Esophagus muscularis mucosa (tissue), 4 donors: ENCODE data around the gene REEP6. TPM values are rescaled to one million over a fixed set of nuclear protein-coding genes. Genes with fewer than 3 reads are reported as not detected.

Experiments used
- DNase-seq: peaks from one replicate; pipeline ENCODE4 v3.0.0-alpha.2; 2017; ENCODE audit errors: extremely low spot score
- H3K27ac ChIP-seq, 4 donors: fragments of 200-600 bp; sonication (generic); replicated peaks in 1 of 4; 1 replicate in 3 of 4; 2 replicates in 1 of 4; pipeline ENCODE4 v1.5.1; 2016 to 2019; ENCODE audit warnings: mild to moderate bottlenecking in 1 of 4
- H3K27me3 ChIP-seq, 4 donors: fragments of 200-600 bp; sonication (generic); one replicate each; pipeline versions ENCODE4 v1.5.1 to v1.6.0; 2016 to 2019
- H3K36me3 ChIP-seq, 4 donors: fragments of 200-600 bp; sonication (generic); one replicate each; pipeline ENCODE4 v1.5.1; 2016 to 2019
- H3K4me1 ChIP-seq, 4 donors: fragments of 200-600 bp; sonication (generic); one replicate each; pipeline ENCODE4 v1.5.1; 2016 to 2019
- H3K4me3 ChIP-seq, 4 donors: fragments of 200-600 bp; sonication (generic); 1 replicate in 2 of 4; 2 replicates in 2 of 4; pipeline ENCODE4 v1.5.1; 2016 to 2019; ENCODE audit warnings: mild to moderate bottlenecking in 4 of 4, moderate library complexity in 1 of 4
- H3K9me3 ChIP-seq, 4 donors: fragments of 200-600 bp; sonication (generic); 1 replicate in 3 of 4; 2 replicates in 1 of 4; pipeline ENCODE4 v1.5.1; 2016 to 2019
- CTCF ChIP-seq, 3 experiments: fragments of 200-600 bp in 2 of 3; fragments of 450-650 bp in 1 of 3; sonication (generic) in 2 of 3; IDR thresholded peaks; one replicate each; pipeline ENCODE4 v1.5.1; 2017 to 2019; ENCODE audit warnings: antibody characterized with exemption in 3 of 3, mild to moderate bottlenecking in 2 of 3, moderate library complexity in 1 of 3
- EP300 ChIP-seq: sonication (generic); formaldehyde crosslinking; IDR thresholded peaks from one replicate; pipeline ENCODE4 v1.6.1; 2017; ENCODE audit warnings: antibody characterized with exemption
- POLR2A ChIP-seq: fragments of 450-650 bp; IDR thresholded peaks from one replicate; pipeline ENCODE4 v1.6.1; 2017; ENCODE audit warnings: antibody characterized with exemption, moderate library complexity, mild to moderate bottlenecking, low read depth
- POLR2AphosphoS5 ChIP-seq, 2 donors: sonication (generic); formaldehyde crosslinking; IDR thresholded peaks; one replicate each; pipeline ENCODE4 v1.6.1; 2017; ENCODE audit warnings: antibody characterized with exemption in 2 of 2
- WGBS: methylation state at CpG from one replicate; pipeline ENCODE4 v1.1.5; 2018; 5-methylcytosine and 5-hydroxymethylcytosine counted together
- intact Hi-C: fragments of 100-400 bp; cut with DNase I; formaldehyde crosslinking; loops from one replicate; pipeline ENCODE4 v1.15.1; 2023
- total RNA-seq, 4 donors: library from RNA; depleted of rRNA; stranded (reverse); fragments of >200 nt; gene quantifications; one replicate each; pipeline versions ENCODE4 v1.1.0 to v1.2.1, GENCODE V29; 2016

REEP6 gene
- total RNA-seq, 4 donors from 2014 or later, result 0.23 to 2.3 (median 0.99) TPM; not detected in 1

- intact Hi-C loops, result loop anchor here (10.0 kb wide), 1 partner anchor 66 kb away; no protein-coding TSS in a partner anchor
- TF ChIP-seq CTCF (IDR thresholded peaks at IDR 0.05) (no peak), POLR2AphosphoS5 (IDR thresholded peaks at IDR 0.05) (no peak), EP300 (no peak), POLR2A (no peak)
- H3K27me3 ChIP-seq, result peaks cover 0 to 77% (median 15%) of the 10 kb centered on the region in 4 donors
- no peak for DNase-seq
- peaks cover 0 to 5% (median 2%) of the 10 kb centered on the region in 4 donors for H3K36me3 ChIP-seq
- 40% methylated on average over 1 of the region's 25 CpGs for WGBS
- no peak overlapping the region for H3K4me3 ChIP-seq
- peak overlapping the region in 2 of 4 donors; percentile 40 to 58 for H3K27ac ChIP-seq
- peaks cover 16 to 56% (median 43%) of the 10 kb centered on the region in 4 donors for H3K4me1 ChIP-seq
- peaks cover 0 to 4% (median 0%) of the 10 kb centered on the region in 4 donors for H3K9me3 ChIP-seq
These were observed 19.4 kb downstream of the REEP6 start for GRCh38 chr19:1510442-1510806.

GRCh38 chr19:1510807-1511206 lies 19.8 kb downstream of the REEP6 start:
- Histone ChIP-seq H3K36me3 (peaks cover 0 to 3% (median under 1%) of the 10 kb centered on the region in 4 donors), H3K27ac (peak overlapping the region in 2 of 4 donors; percentile 40 to 58), H3K4me3 (no peak overlapping the region), H3K27me3 (peaks cover 0 to 76% (median 15%) of the 10 kb centered on the region in 4 donors), H3K4me1 (peaks cover 16 to 56% (median 43%) of the 10 kb centered on the region in 4 donors), H3K9me3 (peaks cover 0 to 4% (median 0%) of the 10 kb centered on the region in 4 donors)
- no peak for DNase-seq
- 59% methylated on average over 9 of the region's 9 CpGs for whole genome bisulfite sequencing
- intact Hi-C loops, result loop anchor here (10.0 kb wide), 1 partner anchor 66 kb away; no protein-coding TSS in a partner anchor
- TF ChIP-seq EP300 (no peak), POLR2AphosphoS5 (IDR thresholded peaks at IDR 0.05) (no peak), POLR2A (no peak), CTCF (IDR thresholded peaks at IDR 0.05) (no peak)

GRCh38 chr19:1511318-1512317 lies 20.6 kb downstream of the REEP6 start:
- no peaks in the 10 kb centered on the region for H3K36me3 ChIP-seq
- DNase-seq, result no peak
- peak overlapping the region in 2 of 4 donors; percentile 62 to 63 for H3K4me3 ChIP-seq
- H3K27ac ChIP-seq, result peak overlapping the region in 3 of 4 donors; percentile 73 to 83 (median 80)
- H3K9me3 ChIP-seq, result peaks cover 0 to 5% (median 2%) of the 10 kb centered on the region in 4 donors
- peaks cover 16 to 55% (median 43%) of the 10 kb centered on the region in 4 donors for H3K4me1 ChIP-seq
- WGBS, result 48% methylated on average over 19 of the region's 22 CpGs
- no peak for TF ChIP-seq POLR2A
- TF ChIP-seq POLR2AphosphoS5 (IDR thresholded peaks at IDR 0.05), result no peak
- no peak for TF ChIP-seq CTCF (IDR thresholded peaks at IDR 0.05)
- no peak for TF ChIP-seq EP300
- intact Hi-C loops, result loop anchor here (10.0 kb wide), 1 partner anchor 67 kb away; no protein-coding TSS in a partner anchor
- peaks cover 0 to 76% (median 15%) of the 10 kb centered on the region in 4 donors for H3K27me3 ChIP-seq

GRCh38 chr19:1512671-1513498 lies 21.9 kb downstream of the REEP6 start, which contains the start of gene ADAMTSL5:
Gene ADAMTSL5, minus strand, starts transcription at chr19:1513019. Its CDS starts 2,076 bp downstream, at chr19:1510943.
- intact Hi-C loops, result loop anchor here (10.0 kb wide), 1 partner anchor 68 kb away; no protein-coding TSS in a partner anchor
- peaks cover 10 to 42% (median 33%) of the 10 kb centered on the region in 4 donors for H3K4me1 ChIP-seq

More at GRCh38 chr19:1512671-1513498, 21.9 kb downstream of the REEP6 start, which contains the start of gene ADAMTSL5:
- H3K27ac ChIP-seq, result peak within 1 kb of the TSS; percentile 73 to 83 (median 76)
- TF ChIP-seq POLR2AphosphoS5 (IDR thresholded peaks at IDR 0.05), result peak in 1 of 2 donors; percentile 43
- no peak for TF ChIP-seq EP300
- TF ChIP-seq CTCF (IDR thresholded peaks at IDR 0.05), result peak in 1 of 3 experiments; percentile 27
- no peak for TF ChIP-seq POLR2A
- WGBS, result 3% methylated on average over 14 of the region's 78 CpGs
- peak within 1 kb of the TSS; percentile 59 to 71 (median 62) for H3K4me3 ChIP-seq
- H3K36me3 ChIP-seq, result no peaks in the 10 kb centered on the region
- H3K9me3 ChIP-seq, result peaks cover 0 to 5% (median 2%) of the 10 kb centered on the region in 4 donors
- peaks cover 0 to 71% (median 12%) of the 10 kb centered on the region in 4 donors for H3K27me3 ChIP-seq
- DNase-seq, result no peak
